SU-DHL-6 (cell line): Measurements from ENCODE around the gene HOXC6.

ENCODE experiments used
- H2AFZ ChIP-seq: fragments of 200-600 bp; sonication (generic); 2 replicates; pipeline ENCODE4 v1.6.1; 2014; ENCODE audit warnings: low read depth, mild to moderate bottlenecking, moderate library complexity, mixed read lengths, antibody characterized with exemption, low read length; ENCODE audit not compliant: severe bottlenecking
- H3F3A ChIP-seq: fragments of 200-600 bp; shearing (Covaris generic); 2 replicates; pipeline ENCODE4 v1.6.0; 2016; ENCODE audit warnings: antibody characterized with exemption, mild to moderate bottlenecking; ENCODE audit not compliant: insufficient read depth
- H3K27ac ChIP-seq: fragments of 200-600 bp; sonication (generic); 2 replicates; pipeline ENCODE4 v1.5.1; 2016; ENCODE audit warnings: low read depth, mild to moderate bottlenecking, low read length, moderate library complexity, mixed read lengths
- H3K27me3 ChIP-seq: fragments of 200-600 bp; sonication (generic), shearing (Covaris generic); 2 replicates; pipeline ENCODE4 v1.6.0; 2014; ENCODE audit warnings: mild to moderate bottlenecking, low read length
- H3K36me3 ChIP-seq: fragments of 200-600 bp; sonication (generic); 2 replicates; pipeline ENCODE4 v1.6.1; 2014; ENCODE audit warnings: mild to moderate bottlenecking, low read length, mixed read lengths
- H3K4me2 ChIP-seq: fragments of 300-600, 200-600 bp; shearing (Covaris generic), sonication (generic); 2 replicates; pipeline ENCODE4 v1.6.0; 2014; ENCODE audit warnings: low read length, low read depth, mild to moderate bottlenecking; ENCODE audit not compliant: poor library complexity, severe bottlenecking
- H3K4me3 ChIP-seq: fragments of 200-600 bp; sonication (generic); 2 replicates; pipeline ENCODE4 v1.5.1; 2014; ENCODE audit warnings: antibody characterized with exemption, low read length, mild to moderate bottlenecking, mixed read lengths; ENCODE audit not compliant: insufficient read depth, poor library complexity, severe bottlenecking
- H3K79me2 ChIP-seq: fragments of 200-600 bp; sonication (generic); 2 replicates; pipeline ENCODE4 v1.6.1; 2014; ENCODE audit warnings: mild to moderate bottlenecking, low read length, moderate library complexity; ENCODE audit not compliant: insufficient read depth
- H3K9ac ChIP-seq: fragments of 200-600 bp; sonication (generic); 2 replicates; pipeline ENCODE4 v1.7.0; 2014; ENCODE audit warnings: mild to moderate bottlenecking, low read length
- H3K9me2 ChIP-seq: fragments of 200-600 bp; sonication (generic); replicated peaks from 2 replicates; pipeline ENCODE4 v1.6.1; 2014; ENCODE audit warnings: low read length; ENCODE audit not compliant: insufficient read depth
- H3K9me3 ChIP-seq: fragments of 200-600 bp; sonication (generic); 2 replicates; pipeline ENCODE4 v1.6.1; 2014; ENCODE audit warnings: low read length, mixed read lengths; ENCODE audit not compliant: insufficient read depth
- H4K20me1 ChIP-seq: fragments of 200-600 bp; sonication (generic); 2 replicates; pipeline ENCODE4 v1.6.1; 2014; ENCODE audit warnings: low read depth, mild to moderate bottlenecking, antibody characterized with exemption, low read length, moderate library complexity, mixed read lengths
- EZH2phosphoT487 ChIP-seq: fragments of 200-600 bp; sonication (generic), shearing (Covaris generic); conservative IDR thresholded peaks from 2 replicates; pipeline ENCODE4 v1.6.1; 2018; ENCODE audit warnings: mild to moderate bottlenecking, antibody characterized with exemption, low read length, moderate library complexity, mixed read lengths
- TF ChIP-seq, protein P1 (sequence below): fragments of 200-600 bp; sonication (generic); IDR thresholded peaks from one replicate; pipeline ENCODE4 v1.5.1; 2017; ENCODE audit warnings: antibody characterized with exemption, mild to moderate bottlenecking, low read length, moderate library complexity; ENCODE audit not compliant: insufficient read depth, poor library complexity, severe bottlenecking

HOXC6 gene

GRCh38 chr12:54029529-54030441 is 1.5 kb downstream of the HOXC6 start:
- no peak overlapping the region for H3K4me3 ChIP-seq
- TF ChIP-seq, protein P1, sequence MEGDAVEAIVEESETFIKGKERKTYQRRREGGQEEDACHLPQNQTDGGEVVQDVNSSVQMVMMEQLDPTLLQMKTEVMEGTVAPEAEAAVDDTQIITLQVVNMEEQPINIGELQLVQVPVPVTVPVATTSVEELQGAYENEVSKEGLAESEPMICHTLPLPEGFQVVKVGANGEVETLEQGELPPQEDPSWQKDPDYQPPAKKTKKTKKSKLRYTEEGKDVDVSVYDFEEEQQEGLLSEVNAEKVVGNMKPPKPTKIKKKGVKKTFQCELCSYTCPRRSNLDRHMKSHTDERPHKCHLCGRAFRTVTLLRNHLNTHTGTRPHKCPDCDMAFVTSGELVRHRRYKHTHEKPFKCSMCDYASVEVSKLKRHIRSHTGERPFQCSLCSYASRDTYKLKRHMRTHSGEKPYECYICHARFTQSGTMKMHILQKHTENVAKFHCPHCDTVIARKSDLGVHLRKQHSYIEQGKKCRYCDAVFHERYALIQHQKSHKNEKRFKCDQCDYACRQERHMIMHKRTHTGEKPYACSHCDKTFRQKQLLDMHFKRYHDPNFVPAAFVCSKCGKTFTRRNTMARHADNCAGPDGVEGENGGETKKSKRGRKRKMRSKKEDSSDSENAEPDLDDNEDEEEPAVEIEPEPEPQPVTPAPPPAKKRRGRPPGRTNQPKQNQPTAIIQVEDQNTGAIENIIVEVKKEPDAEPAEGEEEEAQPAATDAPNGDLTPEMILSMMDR: no peak
- no peak for TF ChIP-seq EZH2phosphoT487
- no peak overlapping the region for H3K9ac ChIP-seq
- H3K79me2 ChIP-seq: no peaks in the 10 kb centered on the region
- H3K27me3 ChIP-seq: no peaks in the 10 kb centered on the region
- H3K9me2 ChIP-seq: no peaks in the 10 kb centered on the region
- H2AFZ ChIP-seq: no peak overlapping the region
- H3F3A ChIP-seq: no peaks in the 10 kb centered on the region
- no peaks in the 10 kb centered on the region for H3K36me3 ChIP-seq
- H4K20me1 ChIP-seq: no peaks in the 10 kb centered on the region
- no peaks in the 10 kb centered on the region for H3K9me3 ChIP-seq
- H3K4me2 ChIP-seq: no peak overlapping the region
- H3K27ac ChIP-seq: no peak overlapping the region

DNA sequence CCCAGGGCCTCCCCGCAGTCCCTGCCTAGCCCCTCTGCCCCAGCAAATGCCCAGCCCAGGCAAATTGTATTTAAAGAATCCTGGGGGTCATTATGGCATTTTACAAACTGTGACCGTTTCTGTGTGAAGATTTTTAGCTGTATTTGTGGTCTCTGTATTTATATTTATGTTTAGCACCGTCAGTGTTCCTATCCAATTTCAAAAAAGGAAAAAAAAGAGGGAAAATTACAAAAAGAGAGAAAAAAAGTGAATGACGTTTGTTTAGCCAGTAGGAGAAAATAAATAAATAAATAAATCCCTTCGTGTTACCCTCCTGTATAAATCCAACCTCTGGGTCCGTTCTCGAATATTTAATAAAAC is 2.2 kb downstream of the HOXC6 start:
- Histone ChIP-seq H4K20me1 (no peaks in the 10 kb centered on the region), H3K9ac (no peak overlapping the region), H3K9me2 (no peaks in the 10 kb centered on the region), H3K9me3 (no peaks in the 10 kb centered on the region), H3K79me2 (no peaks in the 10 kb centered on the region), H3F3A (no peaks in the 10 kb centered on the region), H3K4me3 (no peak overlapping the region), H2AFZ (no peak overlapping the region), H3K27ac (no peak overlapping the region), H3K27me3 (no peaks in the 10 kb centered on the region), H3K36me3 (no peaks in the 10 kb centered on the region), H3K4me2 (no peak overlapping the region)
- TF ChIP-seq, protein P1: no peak
- no peak for TF ChIP-seq EZH2phosphoT487

- H3K27me3 ChIP-seq: no peaks in the 10 kb centered on the region
- no peaks in the 10 kb centered on the region for H3K36me3 ChIP-seq
- H3K4me3 ChIP-seq: no peak overlapping the region
- H3K9me2 ChIP-seq: no peaks in the 10 kb centered on the region
- H3K4me2 ChIP-seq: no peak overlapping the region
- H3F3A ChIP-seq: no peaks in the 10 kb centered on the region
- H2AFZ ChIP-seq: no peak overlapping the region
- H4K20me1 ChIP-seq: no peaks in the 10 kb centered on the region
- no peak overlapping the region for H3K9ac ChIP-seq
- no peaks in the 10 kb centered on the region for H3K9me3 ChIP-seq
- H3K79me2 ChIP-seq: no peaks in the 10 kb centered on the region
- H3K27ac ChIP-seq: no peak overlapping the region
- TF ChIP-seq, protein P1: no peak
- no peak for TF ChIP-seq EZH2phosphoT487
Measured at GRCh38 chr12:54030889-54031471, 2.7 kb downstream of the HOXC6 start.
